HG02623 (cell line): ENCODE measurements around the gene PPFIBP1.
A peak's percentile ranks its signal among the peaks of the same experiment; 100 is the strongest.
"Not testable (repeated sequence)": the region's sequence is repeated elsewhere in the genome, so short reads cannot be mapped to it uniquely, and the experiment has no call there.

Source experiments
- ATAC-seq: cut with Tn5 transposase; IDR thresholded peaks from one replicate; pipeline ENCODE4 v1.9.1; 2021; ENCODE audit warnings: moderate library complexity; ENCODE audit not compliant: unreplicated experiment

PPFIBP1 gene

GRCh38 chr12:27541031-27541719 lies 17.2 kb downstream of the PPFIBP1 start:
- ATAC-seq: no peak

GRCh38 chr12:27542628-27543027 lies 18.6 kb downstream of the PPFIBP1 start:
- no peak for ATAC-seq

- ATAC-seq: not testable (repeated sequence)
These were observed 20.9 kb downstream of the PPFIBP1 start for GRCh38 chr12:27544858-27545257.

GRCh38 chr12:27545665-27546064 lies 21.7 kb downstream of the PPFIBP1 start:
- ATAC-seq: no peak

GRCh38 chr12:27547592-27547991 lies 23.6 kb downstream of the PPFIBP1 start:
- no peak for ATAC-seq

- no peak for ATAC-seq
These were observed 24.5 kb downstream of the PPFIBP1 start for GRCh38 chr12:27548301-27549199.

- no peak for ATAC-seq
These were observed 25.3 kb downstream of the PPFIBP1 start for GRCh38 chr12:27549236-27549800.

GRCh38 chr12:27549801-27550652 lies 26.0 kb downstream of the PPFIBP1 start:
- ATAC-seq: no peak

GRCh38 chr12:27550653-27550975 lies 26.6 kb downstream of the PPFIBP1 start:
- ATAC-seq: no peak

- no peak for ATAC-seq
These were observed 27.3 kb downstream of the PPFIBP1 start for GRCh38 chr12:27551172-27551840.

GRCh38 chr12:27552235-27552634 lies 28.2 kb downstream of the PPFIBP1 start:
- ATAC-seq: no peak

- peak; percentile 54 for ATAC-seq
These were observed 29.0 kb downstream of the PPFIBP1 start for GRCh38 chr12:27552886-27553560.

GRCh38 chr12:27553941-27554340 lies 29.9 kb downstream of the PPFIBP1 start:
- ATAC-seq: no peak

- ATAC-seq: no peak
These were observed 30.6 kb downstream of the PPFIBP1 start for GRCh38 chr12:27554421-27555186.

GRCh38 chr12:27555361-27555760 lies 31.4 kb downstream of the PPFIBP1 start:
- no peak for ATAC-seq

GRCh38 chr12:27555925-27556778 lies 32.1 kb downstream of the PPFIBP1 start:
- ATAC-seq: no peak

- ATAC-seq: no peak
These were observed 36.1 kb downstream of the PPFIBP1 start for GRCh38 chr12:27560126-27560525.
